ENCODE results near the gene EML6.

Gene EML6

DNA sequence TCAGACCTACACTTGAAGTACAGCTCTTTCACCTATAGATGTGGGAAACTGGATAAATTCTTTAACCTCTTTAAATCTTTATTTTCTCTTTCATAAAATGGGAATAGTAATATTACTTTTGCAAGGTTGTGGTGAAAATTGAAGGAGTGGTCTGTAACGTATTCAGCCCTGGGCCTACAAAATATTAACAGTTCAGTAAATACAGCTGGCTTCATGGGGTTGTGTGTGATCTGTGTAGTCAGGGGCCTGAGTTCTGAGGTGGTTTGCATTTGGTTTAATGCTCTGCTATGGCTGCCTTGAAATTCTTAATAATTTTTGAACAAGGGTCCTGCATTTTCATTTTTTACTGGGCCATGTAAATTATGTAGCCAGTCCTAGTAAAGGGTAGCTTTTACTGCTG is 16.8 kb upstream of the EML6 start:
- no peak for DNase-seq (ENCODE audit: low read depth in 3 of 3)

DNA sequence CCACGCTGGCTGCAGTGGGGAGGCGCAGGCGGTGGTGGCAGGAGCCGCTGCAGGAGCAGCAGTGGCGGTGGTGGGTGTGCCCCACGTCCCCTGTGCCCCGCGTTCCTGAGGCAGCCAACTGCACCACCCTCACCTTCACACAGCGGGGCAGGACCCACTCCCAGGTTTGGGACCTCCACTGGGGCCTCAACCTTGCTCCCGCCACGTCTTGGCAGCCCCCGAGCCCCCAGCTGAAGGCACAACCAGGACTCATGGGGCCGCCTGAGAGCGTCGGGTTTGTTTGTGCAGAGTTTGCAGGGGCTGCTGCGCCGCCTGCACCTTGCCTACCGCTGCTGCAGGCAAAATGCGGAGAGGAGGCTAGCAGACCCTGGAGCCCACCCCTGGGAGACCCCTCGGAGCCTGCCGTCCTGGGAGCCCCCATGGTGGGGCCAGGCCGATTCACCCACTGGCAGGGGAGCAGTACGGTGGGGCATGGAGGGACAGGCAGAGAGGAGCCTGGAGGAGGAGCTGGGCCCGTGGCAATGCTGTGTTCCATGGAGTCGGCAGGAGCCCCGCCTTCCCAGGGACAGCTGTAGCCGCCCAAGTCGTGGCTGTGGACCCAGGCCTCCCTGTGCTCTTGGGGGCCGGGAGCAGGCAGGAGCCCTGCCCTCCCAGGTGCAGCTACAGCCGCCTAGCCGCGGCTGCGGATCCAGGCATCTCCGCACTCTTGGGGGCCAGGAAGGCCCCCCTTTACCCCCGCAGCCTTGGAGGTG is 14.7 kb upstream of the EML6 start:
- DNase-seq (ENCODE audit: low read depth in 3 of 3): peak in 1 of 3 experiments; percentile 9

DNA sequence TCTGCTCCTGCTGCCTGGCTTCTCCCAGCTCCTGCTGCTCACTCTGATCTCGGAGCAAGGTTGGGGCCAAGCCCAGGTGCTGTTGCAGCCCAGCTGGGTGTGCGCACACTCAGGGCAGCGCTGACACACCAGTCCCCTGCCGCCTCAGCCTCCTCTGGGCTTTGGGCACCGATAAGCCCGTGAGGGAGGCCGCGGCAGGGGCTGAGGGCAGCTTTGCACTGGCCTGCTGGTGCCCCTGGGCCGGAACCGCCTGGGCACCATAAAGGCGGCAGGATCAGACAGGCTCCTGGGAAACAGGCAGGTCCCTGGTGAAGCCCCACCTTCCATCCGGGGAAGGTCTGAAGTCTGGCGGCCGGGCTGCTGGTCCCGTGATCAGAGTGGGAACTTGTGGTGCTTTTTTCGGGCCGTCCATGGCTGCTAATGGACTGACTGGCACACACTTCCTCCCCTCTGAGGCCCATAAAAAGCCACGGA is 14.1 kb upstream of the EML6 start:
- DNase-seq (ENCODE audit: low read depth in 3 of 3): peak in 1 of 3 experiments; percentile 11

DNA sequence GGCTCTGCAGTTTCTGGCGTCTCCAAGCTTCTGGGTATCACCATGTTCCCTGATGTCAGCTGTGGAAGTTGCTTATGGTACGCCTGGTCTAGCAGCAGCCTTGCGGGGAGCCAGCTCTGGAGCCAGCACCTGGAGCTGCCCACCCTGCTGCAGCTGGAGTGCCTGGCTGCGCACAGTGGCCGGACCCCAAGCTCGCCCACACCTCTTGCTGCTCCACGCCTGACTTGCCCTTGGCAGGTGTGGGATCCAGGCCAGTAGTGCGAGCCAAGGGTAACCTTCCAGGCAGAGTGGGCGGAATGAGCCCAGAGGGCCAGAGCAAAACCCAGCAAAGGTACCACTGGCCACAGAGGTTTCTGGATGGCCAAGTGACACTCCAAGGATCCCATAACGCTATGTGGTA is 13.2 kb upstream of the EML6 start:
- DNase-seq (ENCODE audit: low read depth in 3 of 3): no peak

DNA sequence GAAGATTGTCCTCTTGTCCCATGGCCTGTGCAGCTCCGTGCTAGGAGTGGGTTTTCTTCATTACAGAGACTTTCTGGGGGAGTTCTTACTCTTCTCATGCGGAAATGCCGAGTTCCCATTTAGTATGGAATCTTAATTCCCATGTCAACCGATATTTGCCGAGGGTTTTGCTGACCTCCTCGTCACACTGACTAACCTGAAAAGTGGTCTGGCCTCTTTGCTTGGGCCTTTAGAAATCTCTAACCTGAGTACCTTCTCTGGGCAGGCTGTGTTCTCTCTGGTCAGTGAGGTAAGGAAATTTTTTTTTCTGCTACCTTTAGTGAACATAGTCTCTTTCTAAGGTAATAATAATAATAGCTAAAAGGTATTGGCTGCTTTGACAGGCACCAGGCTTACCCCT is 10.9 kb upstream of the EML6 start:
- DNase-seq (ENCODE audit: low read depth in 3 of 3): no peak

DNA sequence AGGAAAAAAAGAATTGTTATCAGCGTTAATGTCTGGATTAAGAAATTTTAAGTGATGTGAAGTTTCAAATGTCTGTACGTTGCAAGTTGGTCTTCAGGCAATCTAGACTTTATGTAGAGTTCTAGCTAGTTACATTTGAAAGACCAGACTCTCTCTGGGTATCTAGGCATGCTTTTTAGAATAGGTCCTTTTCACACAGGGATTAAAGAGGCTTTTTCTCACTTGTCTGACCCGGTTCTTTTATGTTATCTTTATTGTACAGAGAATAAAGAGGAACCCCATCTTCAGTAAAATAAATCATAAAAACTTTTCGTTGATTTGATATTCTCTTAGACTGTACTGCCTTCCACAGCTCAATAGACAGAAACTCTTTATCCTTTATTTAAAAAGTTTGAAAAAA is 8.5 kb upstream of the EML6 start:
- no peak for DNase-seq (ENCODE audit: low read depth in 3 of 3)

DNA sequence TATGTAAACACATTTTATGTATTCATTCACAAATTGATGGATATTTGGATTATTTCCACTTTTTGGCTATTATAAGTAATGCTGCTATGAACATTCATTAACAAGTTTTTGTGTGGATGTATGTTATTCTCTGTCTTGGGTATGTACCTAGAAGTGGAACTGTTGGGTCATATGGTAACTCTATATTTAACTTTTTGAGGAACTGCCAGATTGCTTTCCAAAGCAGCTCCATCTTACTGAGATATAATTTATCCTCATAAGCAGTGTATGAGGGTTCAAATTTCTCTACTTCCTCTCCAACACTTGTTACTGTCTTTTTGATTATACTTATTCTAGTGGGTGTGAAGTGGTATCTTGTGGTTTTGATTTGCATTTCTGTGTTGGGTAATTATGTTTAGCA is 7.1 kb upstream of the EML6 start:
- DNase-seq (ENCODE audit: low read depth in 3 of 3): no peak

DNA sequence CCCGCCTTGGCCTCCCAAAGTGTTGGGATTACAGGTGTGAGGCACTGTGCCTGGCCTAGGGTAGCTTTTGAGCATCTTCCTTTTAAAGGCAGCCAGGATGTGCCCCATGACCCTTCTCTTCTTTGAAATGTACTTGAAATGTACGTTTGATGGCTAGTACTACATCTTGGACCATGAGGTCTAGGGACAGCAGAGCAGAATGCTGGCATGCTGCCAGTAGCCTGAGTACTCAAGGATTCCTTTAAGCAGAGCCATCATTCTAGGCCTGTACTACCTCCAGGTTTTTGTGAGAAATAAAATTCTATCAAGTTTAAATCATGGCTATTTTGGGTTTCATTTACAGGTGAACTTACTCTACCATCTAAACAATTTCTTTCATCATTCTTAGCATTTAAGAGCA is 2.9 kb upstream of the EML6 start:
- no peak for DNase-seq (ENCODE audit: low read depth in 3 of 3)

DNA sequence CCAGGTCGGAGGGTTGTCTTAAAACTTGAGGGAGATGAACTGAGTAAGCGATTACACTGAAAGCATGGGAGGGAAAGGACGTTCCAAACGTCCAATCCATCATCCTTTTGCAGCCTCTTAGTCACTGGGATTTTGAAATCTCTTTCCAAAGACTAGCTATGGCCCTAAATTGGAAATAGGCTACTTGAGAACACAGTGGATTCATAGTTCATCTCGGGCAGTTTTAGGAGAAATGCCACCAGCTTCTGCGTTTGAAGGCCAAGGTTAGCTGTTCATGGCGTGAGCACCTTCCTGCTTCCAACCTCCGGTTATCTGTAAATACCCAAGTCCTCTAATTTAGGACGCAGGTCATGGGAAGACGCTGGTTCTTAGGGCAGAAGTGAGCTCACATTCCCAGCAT is 821 bp upstream of the EML6 start:
- DNase-seq (ENCODE audit: low read depth in 3 of 3): no peak

DNA sequence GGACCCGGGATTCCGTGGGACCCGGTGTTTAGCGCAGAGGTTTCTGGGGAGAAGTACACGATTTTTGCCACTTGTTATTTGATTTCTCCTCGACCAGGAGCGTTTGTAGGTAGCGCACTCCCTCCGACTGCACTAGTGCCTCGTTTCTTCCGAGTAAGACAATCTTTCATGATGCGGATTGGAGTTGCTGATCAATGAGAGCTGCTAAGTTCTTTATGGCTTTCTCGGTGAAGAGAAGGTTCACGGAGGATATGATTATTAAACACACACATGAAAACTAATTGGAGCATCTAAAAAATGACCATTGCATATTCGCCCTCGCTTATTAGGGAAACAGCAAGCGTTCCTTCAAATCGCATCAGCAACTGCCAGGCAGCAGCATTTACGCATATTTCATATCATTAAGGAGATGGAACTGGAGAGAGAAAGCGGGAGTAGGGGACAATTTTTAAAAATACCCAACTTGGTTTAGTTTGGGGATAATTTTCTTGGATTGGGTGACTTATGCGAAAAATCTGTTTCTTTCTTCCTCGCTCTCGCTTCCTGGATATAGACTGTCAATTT is 616 bp downstream of the EML6 start:
- DNase-seq (ENCODE audit: low read depth in 3 of 3): no peak

DNA sequence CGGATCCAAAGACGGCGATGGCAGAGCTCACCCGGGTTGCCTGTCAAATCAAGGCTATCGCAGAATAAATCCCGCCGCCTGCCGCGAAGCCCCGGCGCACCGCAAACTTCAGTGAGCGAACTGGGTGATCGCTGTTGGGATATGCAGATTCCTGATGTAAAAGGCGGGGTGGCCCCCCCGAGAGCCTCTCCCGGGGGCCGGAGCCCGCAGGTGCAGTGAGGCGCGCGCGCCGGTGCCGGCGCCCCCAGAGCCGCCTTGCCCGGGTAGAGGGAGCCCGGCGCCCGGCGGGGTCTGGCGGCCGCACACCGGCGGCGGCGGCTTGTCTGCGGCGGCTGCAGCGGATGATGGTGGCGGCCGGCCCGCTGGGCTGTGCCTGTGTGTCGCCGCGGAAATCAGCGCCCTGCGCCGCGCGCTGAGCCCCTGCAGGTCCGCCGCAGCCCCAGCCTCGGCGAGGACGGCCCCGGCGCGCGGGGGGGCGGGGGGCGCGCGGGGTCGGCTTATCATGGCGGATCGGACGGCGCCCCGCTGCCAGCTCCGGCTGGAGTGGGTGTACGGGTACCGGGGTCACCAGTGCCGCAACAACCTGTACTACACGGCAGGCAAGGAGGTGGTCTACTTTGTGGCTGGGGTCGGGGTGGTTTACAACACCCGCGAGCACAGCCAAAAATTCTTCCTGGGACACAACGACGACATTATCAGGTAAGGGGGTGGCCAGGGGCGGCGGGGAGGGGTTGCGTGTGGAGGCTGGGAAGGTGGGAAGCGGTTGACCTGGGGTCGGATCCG is 1.3 kb downstream of the EML6 start:
- DNase-seq (ENCODE audit: low read depth in 3 of 3): peak in 1 of 3 experiments; percentile 21

DNA sequence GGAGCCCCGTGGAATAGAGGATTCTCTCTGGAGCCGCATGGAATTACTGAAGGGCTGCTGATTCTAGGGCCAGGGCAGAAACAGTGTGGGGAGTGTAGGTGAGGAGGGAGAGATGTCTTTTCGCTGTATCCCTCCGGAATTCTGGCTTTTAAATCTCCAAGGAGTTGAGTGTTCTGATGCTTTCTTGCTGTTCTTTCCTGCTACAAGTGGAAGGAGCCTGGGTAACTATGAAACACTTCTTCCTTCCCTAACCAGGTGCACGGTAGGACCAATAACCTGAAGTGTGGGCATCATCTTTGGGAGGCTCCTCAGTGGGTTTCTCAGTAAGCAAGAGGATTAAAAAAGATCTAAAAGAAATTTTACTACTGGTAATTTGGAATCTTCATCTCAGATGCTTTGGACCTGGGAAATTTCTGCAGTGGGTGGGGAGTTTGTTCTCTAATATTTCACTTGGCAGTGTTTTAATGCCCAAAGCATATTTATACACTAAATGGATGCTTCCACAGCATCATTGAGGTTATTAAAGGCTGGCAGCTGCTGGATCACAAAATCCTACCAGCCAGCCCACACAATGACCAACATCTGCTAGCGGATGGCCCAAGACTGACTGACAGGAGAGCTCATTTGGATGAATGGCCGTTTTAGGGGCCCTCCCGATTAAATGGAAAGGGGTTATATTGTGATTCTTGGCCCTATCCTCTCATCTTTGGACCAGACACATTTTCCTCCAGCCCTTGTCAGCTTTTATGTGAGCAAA is 2.1 kb downstream of the EML6 start:
- DNase-seq (ENCODE audit: low read depth in 3 of 3): no peak

DNA sequence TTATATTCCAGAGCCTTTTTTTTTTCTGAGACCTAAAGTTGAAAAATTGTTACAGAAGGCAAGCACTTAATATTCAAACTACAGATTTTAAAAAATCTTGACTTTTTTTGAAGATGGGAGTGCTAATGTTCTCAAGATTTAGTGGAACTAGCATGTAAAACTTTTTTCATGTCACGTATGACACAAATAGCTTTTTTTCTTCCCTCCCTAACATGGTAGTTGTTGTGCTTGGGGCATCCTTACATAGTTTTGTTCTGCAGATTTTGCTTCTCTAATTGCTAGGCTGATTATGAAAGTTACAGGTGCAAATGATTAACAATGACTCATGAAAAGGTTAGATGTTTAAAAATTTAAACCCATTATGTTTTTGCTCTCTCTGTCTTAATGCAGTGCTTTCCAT is 3.0 kb downstream of the EML6 start:
- no peak for DNase-seq (ENCODE audit: low read depth in 3 of 3)

DNA sequence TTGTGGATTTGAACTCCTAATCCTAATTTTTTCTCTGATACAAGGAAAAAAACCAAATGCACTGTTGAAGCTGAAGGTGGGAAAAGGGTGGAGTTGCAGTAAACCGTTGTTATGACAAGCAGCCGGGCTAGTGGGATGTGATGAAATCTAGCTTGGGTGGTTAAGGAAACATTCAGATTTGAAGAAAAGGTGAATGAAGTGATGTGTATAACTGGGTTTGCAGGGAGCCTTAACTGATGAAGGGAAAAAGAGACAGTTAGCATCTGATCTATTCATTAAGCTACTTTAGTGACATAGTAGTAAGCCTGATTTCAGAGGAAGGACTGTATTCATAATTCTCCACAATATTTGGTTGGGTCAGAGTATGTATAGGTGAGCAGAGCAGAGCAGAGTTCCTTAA is 3.5 kb downstream of the EML6 start:
- DNase-seq (ENCODE audit: low read depth in 3 of 3): no peak

DNA sequence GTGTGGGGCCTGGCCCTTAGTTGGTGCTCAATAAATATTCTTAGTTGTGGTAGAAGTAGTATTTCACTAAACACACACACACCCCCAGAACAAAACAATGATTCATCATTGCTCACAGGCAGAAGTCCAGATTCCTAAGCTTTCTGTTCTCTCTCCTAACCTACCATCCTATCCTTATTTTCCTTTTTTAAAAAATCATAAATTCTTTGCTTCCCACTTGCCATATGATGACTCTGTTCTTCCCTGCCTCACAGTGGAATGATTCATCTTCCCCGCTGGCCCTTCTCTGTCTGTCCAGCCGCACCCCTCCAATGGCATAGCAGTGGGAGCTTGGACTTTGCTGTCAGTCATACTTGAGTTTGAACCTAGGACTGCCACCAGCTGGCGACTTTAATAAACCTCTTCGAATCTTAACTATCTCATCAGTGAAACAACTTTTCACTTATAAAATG is 5.2 kb downstream of the EML6 start:
- DNase-seq (ENCODE audit: low read depth in 3 of 3): no peak

DNA sequence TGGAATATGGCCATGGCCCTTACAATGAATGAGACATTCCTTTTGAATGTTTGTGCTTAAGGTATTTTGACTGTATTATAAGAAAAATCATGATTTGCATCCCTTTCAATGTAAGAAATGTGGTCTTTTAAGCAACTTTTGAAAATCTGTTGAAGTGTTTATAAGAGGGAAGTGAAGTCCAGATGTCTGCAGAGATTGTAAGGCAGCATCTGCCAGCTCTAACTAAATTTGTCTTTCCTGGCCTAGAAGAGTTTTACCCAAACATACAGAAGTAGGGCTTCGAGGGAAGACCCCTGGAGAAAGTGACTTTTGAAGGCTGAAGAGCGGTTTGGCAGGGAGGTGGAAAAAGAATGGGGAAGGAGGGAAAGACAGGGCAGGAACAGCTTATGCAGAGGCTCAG is 12.2 kb downstream of the EML6 start:
- no peak for DNase-seq (ENCODE audit: low read depth in 3 of 3)

DNA sequence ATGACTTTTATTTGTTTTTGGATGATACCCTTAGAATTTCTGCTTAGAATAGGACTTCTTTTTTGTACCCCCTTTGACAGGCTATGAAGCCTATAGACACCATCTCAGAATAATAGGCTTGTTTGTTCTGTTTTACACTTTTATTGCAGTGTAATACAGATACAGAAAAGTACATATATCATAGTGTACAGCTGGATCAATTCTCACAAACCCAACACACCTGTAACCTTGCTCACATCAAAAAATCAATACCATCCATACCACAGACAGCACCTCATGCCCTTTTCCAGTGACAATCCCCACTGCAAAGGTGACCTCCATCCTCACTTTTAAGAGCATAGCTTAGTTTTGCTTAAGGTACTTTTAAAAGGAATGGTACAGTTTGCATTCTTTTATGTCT is 14.8 kb downstream of the EML6 start:
- DNase-seq (ENCODE audit: low read depth in 3 of 3): no peak

DNA sequence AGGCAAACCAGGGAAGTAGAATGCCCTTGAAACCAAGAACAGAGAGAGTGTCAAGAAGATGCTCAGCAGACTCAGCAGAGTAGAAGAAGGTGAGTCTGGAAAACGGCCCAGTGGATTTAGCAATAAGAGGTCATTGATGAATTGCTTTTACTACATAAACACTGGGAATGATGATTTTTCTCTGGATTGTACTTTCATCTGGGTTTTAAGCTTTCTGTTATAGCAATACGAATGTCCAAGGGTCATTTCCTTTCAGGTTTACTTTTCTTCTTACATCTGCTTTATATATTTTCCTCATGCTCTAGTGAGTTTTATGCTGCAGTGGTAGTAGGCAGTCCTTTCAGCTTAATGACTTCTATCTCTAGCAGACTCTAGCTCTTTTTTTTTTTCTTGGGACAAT is 16.9 kb downstream of the EML6 start:
- no peak for DNase-seq (ENCODE audit: low read depth in 3 of 3)

DNA sequence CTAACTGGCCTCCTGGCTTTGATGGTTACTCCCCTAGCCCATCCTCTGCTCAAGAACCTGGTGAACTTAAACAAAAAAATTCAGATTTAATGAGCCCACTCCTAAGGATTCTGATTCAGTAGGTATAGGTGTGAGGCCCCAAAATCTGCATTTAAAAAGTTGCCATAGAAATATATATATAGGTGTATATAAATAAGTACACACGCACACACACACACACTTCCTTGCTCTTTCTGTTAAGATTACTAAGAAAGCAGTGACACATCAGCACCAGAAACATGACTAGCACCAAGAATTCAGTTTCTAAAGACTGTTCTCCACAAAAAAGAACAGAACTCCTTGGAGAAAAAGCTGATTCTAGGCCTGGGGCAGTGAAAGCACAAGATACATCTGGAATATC is 17.8 kb downstream of the EML6 start:
- no peak for DNase-seq (ENCODE audit: low read depth in 3 of 3)

DNA sequence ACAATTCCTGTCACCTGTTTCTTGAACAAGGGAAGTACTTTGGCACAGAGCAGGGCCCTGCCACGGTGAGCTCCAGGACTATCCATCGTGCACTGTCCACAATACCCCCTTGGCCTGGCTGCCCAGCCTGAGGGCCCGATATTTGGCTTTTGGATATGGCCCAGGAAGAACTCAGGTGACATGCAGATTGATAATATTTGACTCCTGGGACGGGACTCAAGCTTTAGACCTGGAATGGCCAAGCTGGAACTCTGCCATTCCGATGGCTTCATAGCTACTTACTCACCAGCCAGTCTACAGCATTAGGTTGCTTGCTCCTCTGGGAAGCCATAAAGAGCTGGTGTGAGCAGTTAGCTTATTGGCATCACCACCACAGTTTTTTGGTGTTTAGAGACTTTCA is 26.6 kb downstream of the EML6 start:
- DNase-seq (ENCODE audit: low read depth in 3 of 3): no peak

DNA sequence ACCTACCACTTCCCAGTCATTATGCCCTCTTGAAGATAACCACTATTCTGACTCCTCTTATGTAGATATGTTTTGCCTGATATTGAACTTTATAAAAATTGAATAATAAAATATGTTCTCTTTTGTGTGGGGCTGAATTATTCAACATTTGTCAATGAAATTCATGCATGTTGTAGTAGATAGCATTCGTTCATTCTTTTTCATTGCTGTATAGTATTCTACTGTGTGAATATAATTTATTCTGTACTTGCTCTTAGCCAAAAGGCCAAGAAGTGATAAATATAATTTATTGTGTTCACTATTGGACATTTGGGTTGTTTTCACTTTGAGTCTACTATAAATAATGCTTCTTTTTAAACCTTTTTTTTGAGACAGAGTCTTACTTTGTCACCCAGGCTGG is 29.0 kb downstream of the EML6 start:
- DNase-seq (ENCODE audit: low read depth in 3 of 3): no peak

DNA sequence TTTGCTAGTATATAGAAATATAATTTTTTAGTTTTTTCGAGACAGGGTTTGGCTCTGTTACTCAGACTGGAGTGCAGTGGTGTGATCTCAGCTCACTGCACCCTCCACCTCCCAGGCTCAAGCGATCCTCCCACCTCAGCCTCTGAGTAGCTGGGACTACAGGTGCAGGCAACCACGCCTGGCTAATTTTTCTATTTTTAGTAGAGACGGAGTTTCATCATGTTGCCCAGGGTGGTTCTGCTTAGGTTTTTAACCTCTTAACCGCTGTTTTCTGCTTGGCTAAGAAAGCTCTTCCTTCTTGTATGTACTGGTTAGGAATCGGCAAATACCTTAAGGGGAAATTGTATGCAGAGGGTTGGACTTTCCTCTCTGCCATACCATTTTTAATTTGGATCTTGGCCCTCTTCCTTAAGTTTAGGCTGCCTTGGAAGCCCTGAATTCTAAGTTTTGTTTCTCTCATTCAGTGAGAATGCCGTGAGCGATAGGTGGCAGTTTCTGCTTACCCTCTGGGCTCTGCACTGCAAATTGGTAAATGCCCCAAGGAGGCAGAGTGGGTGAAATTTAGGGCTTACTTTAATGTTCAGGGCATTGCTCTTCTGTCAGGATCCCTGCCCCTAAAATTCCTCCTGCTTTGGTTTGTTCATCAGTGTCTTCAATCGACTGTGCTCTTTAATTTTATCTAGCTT is 32.3 kb downstream of the EML6 start:
- no peak for DNase-seq (ENCODE audit: low read depth in 3 of 3)

All from stimulated activated CD4-positive, alpha-beta T cell treated with anti-CD3 and anti-CD28 coated beads, TNF-alpha, amount 100 ng/mL, for 24 hours (primary cell).